DOHH2 (cell line): Measurements from ENCODE around the gene MAP1B.

Experiments
- H3F3A ChIP-seq: fragments of 200-600 bp; sonication (generic), shearing (Covaris generic); 2 replicates; pipeline ENCODE4 v1.6.0; 2016; ENCODE audit warnings: antibody characterized with exemption, mild to moderate bottlenecking; ENCODE audit not compliant: control insufficient read depth, insufficient read depth
- H3K27ac ChIP-seq: fragments of 200-600 bp; sonication (generic); 2 replicates; pipeline ENCODE4 v1.5.1; 2014; ENCODE audit warnings: low read depth, mild to moderate bottlenecking, low read length, moderate library complexity
- H3K27me3 ChIP-seq: fragments of 200-600 bp; sonication (generic); 2 replicates; pipeline ENCODE4 v1.6.1; 2014; ENCODE audit warnings: mild to moderate bottlenecking, low read length, mixed read lengths; ENCODE audit not compliant: control insufficient read depth
- H3K36me3 ChIP-seq: fragments of 200-600 bp; sonication (generic); 2 replicates; pipeline ENCODE4 v1.6.1; 2014; ENCODE audit warnings: mild to moderate bottlenecking, low read length, moderate library complexity, mixed read lengths; ENCODE audit not compliant: control insufficient read depth
- H3K4me1 ChIP-seq: fragments of 200-600 bp; sonication (generic); 2 replicates; pipeline ENCODE4 v1.6.1; 2014; ENCODE audit warnings: mild to moderate bottlenecking, low read length, mixed read lengths; ENCODE audit not compliant: control insufficient read depth
- H3K4me2 ChIP-seq: fragments of 200-600 bp; sonication (generic); 2 replicates; pipeline ENCODE4 v1.6.0; 2014; ENCODE audit warnings: mild to moderate bottlenecking, low read length, moderate library complexity
- H3K4me3 ChIP-seq: fragments of 200-600 bp; sonication (generic); 2 replicates; pipeline ENCODE4 v1.5.1; 2014; ENCODE audit warnings: mild to moderate bottlenecking, low read length, mixed read lengths
- H3K79me2 ChIP-seq: fragments of 200-600 bp; sonication (generic); 2 replicates; pipeline ENCODE4 v1.6.1; 2014; ENCODE audit warnings: mild to moderate bottlenecking, low read length, mixed read lengths; ENCODE audit not compliant: control insufficient read depth
- H3K9me2 ChIP-seq: fragments of 200-600 bp; sonication (generic); replicated peaks from 2 replicates; pipeline ENCODE4 v1.6.1; 2014; ENCODE audit warnings: mild to moderate bottlenecking, low read length, mixed read lengths; ENCODE audit not compliant: control insufficient read depth
- H3K9me3 ChIP-seq: fragments of 200-600 bp; sonication (generic); 2 replicates; pipeline ENCODE4 v1.6.1; 2014; ENCODE audit warnings: antibody characterized with exemption, low read length, mixed read lengths; ENCODE audit not compliant: control insufficient read depth, insufficient read depth
- H4K20me1 ChIP-seq: fragments of 200-600 bp; sonication (generic); 2 replicates; pipeline ENCODE4 v1.6.0; 2014; ENCODE audit warnings: low read depth, mild to moderate bottlenecking, antibody characterized with exemption, low read length, moderate library complexity; ENCODE audit not compliant: control insufficient read depth, insufficient read depth
- CTCF ChIP-seq: fragments of 200-600 bp; sonication (generic); IDR thresholded peaks from one replicate; pipeline ENCODE4 v1.5.1; 2014; ENCODE audit warnings: antibody characterized with exemption, mild to moderate bottlenecking, low read depth, low read length; ENCODE audit not compliant: poor library complexity, severe bottlenecking
- EZH2phosphoT487 ChIP-seq: fragments of 200-600 bp; sonication (generic); IDR thresholded peaks from 2 replicates; pipeline ENCODE4 v1.6.1; 2017; ENCODE audit warnings: borderline replicate concordance, mild to moderate bottlenecking, antibody characterized with exemption, low read length, moderate library complexity, mixed read lengths

Gene MAP1B

GRCh38 chr5:72159501-72159911 is 52.2 kb downstream of the MAP1B start:
- Histone ChIP-seq H3K27me3 (0 out of 2 replicates have a peak, but pooled peaks cover 3% of the 10 kb centered on the region), H3F3A (no peaks in the 10 kb centered on the region), H3K4me1 (no peaks in the 10 kb centered on the region), H4K20me1 (no peaks in the 10 kb centered on the region), H3K36me3 (no peaks in the 10 kb centered on the region), H3K79me2 (no peaks in the 10 kb centered on the region), H3K9me3 (no peaks in the 10 kb centered on the region), H3K27ac (no peak overlapping the region), H3K9me2 (no peaks in the 10 kb centered on the region), H3K4me3 (no peak overlapping the region), H3K4me2 (no peak overlapping the region)
- no peak for TF ChIP-seq CTCF
- no peak for TF ChIP-seq EZH2phosphoT487

- no peaks in the 10 kb centered on the region for H4K20me1 ChIP-seq
- no peaks in the 10 kb centered on the region for H3K9me3 ChIP-seq
- H3K36me3 ChIP-seq = no peaks in the 10 kb centered on the region
- no peak overlapping the region for H3K27ac ChIP-seq
- H3K4me1 ChIP-seq = no peaks in the 10 kb centered on the region
- H3K79me2 ChIP-seq = no peaks in the 10 kb centered on the region
- no peak overlapping the region for H3K4me2 ChIP-seq
- H3F3A ChIP-seq = no peaks in the 10 kb centered on the region
- 0 out of 2 replicates have a peak, but pooled peaks cover 3% of the 10 kb centered on the region for H3K27me3 ChIP-seq
- H3K9me2 ChIP-seq = no peaks in the 10 kb centered on the region
- TF ChIP-seq EZH2phosphoT487 (no peak), CTCF (no peak)
- no peak overlapping the region for H3K4me3 ChIP-seq
Measured at GRCh38 chr5:72160329-72160728, 53.1 kb downstream of the MAP1B start.

GRCh38 chr5:72160959-72161358 is 53.7 kb downstream of the MAP1B start:
- H3K36me3 ChIP-seq = no peaks in the 10 kb centered on the region
- H3F3A ChIP-seq = no peaks in the 10 kb centered on the region

More at GRCh38 chr5:72160959-72161358, 53.7 kb downstream of the MAP1B start:
- H3K4me2 ChIP-seq = no peak overlapping the region
- no peaks in the 10 kb centered on the region for H3K9me3 ChIP-seq
- H3K4me1 ChIP-seq = no peaks in the 10 kb centered on the region
- H3K27me3 ChIP-seq = 0 out of 2 replicates have a peak, but pooled peaks cover 3% of the 10 kb centered on the region
- TF ChIP-seq EZH2phosphoT487 (no peak), CTCF (no peak)
- H3K4me3 ChIP-seq = no peak overlapping the region
- no peaks in the 10 kb centered on the region for H3K9me2 ChIP-seq
- no peaks in the 10 kb centered on the region for H4K20me1 ChIP-seq
- H3K79me2 ChIP-seq = no peaks in the 10 kb centered on the region
- no peak overlapping the region for H3K27ac ChIP-seq
